ENCODE data around the gene APOBEC4.
A peak's percentile ranks its signal among the peaks of the same experiment; 100 is the strongest.

APOBEC4 gene

GRCh38 chr1:183638649-183639387, 14.3 kb downstream of the APOBEC4 start:
- TF ChIP-seq FOXP2 (optimal IDR thresholded peaks at IDR 0.05; ENCODE audit: borderline replicate concordance, extremely low read depth, extremely low read length, insufficient read depth) = no peak

GRCh38 chr1:183636783-183637182, 16.3 kb downstream of the APOBEC4 start:
- TF ChIP-seq SIN3A (IDR thresholded peaks at IDR 0.05; ENCODE audit: borderline replicate concordance, insufficient read depth, low read length) = no peak
- TF ChIP-seq POLR2AphosphoS5 (IDR thresholded peaks at IDR 0.05; ENCODE audit: low read depth, low read length) = no peak
- no peak for TF ChIP-seq FOXP2 (optimal IDR thresholded peaks at IDR 0.05; ENCODE audit: borderline replicate concordance, extremely low read depth, extremely low read length, insufficient read depth)
- TF ChIP-seq TAF1 (IDR thresholded peaks at IDR 0.05; ENCODE audit: borderline replicate concordance, insufficient read depth, low read length) = no peak
- no peak for TF ChIP-seq REST (IDR thresholded peaks at IDR 0.05; ENCODE audit: insufficient read depth in 1 of 2, low read depth in 2 of 2, low read length in 2 of 2)

DNA sequence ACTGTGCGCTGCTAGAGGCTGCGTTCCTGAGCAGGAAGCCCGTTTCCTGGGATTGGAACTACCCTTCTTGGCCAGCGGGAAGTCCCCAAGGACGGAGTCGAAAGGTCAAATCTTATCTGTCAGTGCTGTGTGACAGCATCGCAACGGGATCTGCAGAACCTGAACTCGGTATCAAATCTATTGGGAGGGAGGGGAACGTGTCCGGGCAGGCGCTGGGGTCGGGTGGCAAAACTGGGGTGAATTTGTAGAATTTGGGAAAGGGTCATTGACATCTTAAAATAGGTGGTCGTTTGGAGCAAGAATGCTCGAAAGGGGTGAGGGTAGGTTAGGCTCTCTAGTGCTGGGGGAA, 16.8 kb downstream of the APOBEC4 start:
- TF ChIP-seq FOXP2 (optimal IDR thresholded peaks at IDR 0.05; ENCODE audit: borderline replicate concordance, extremely low read depth, extremely low read length, insufficient read depth) (no peak), TAF1 (IDR thresholded peaks at IDR 0.05; ENCODE audit: borderline replicate concordance, insufficient read depth, low read length) (no peak), REST (IDR thresholded peaks at IDR 0.05; ENCODE audit: insufficient read depth in 1 of 2, low read depth in 2 of 2, low read length in 2 of 2) (no peak), POLR2AphosphoS5 (IDR thresholded peaks at IDR 0.05; ENCODE audit: low read depth, low read length) (no peak), SIN3A (IDR thresholded peaks at IDR 0.05; ENCODE audit: borderline replicate concordance, insufficient read depth, low read length) (no peak)

GRCh38 chr1:183635606-183636333, 17.3 kb downstream of the APOBEC4 start, which contains the start of gene ARPC5:
ARPC5 (minus strand) TSS chr1:183635783; CDS start chr1:183635659, 124 bp downstream.
- peak; percentile 85 for TF ChIP-seq POLR2AphosphoS5 (IDR thresholded peaks at IDR 0.05; ENCODE audit: low read depth, low read length)
- peak; percentile 67; the same call in 1 of the 2 replicates for TF ChIP-seq TAF1 (IDR thresholded peaks at IDR 0.05; ENCODE audit: borderline replicate concordance, insufficient read depth, low read length)
- peak; percentile 76 for TF ChIP-seq FOXP2 (optimal IDR thresholded peaks at IDR 0.05; ENCODE audit: borderline replicate concordance, extremely low read depth, extremely low read length, insufficient read depth)
- TF ChIP-seq REST (IDR thresholded peaks at IDR 0.05; ENCODE audit: insufficient read depth in 1 of 2, low read depth in 2 of 2, low read length in 2 of 2) = no peak
- TF ChIP-seq SIN3A (IDR thresholded peaks at IDR 0.05; ENCODE audit: borderline replicate concordance, insufficient read depth, low read length) = peak; percentile 65; the same call in 1 of the 2 replicates

DNA sequence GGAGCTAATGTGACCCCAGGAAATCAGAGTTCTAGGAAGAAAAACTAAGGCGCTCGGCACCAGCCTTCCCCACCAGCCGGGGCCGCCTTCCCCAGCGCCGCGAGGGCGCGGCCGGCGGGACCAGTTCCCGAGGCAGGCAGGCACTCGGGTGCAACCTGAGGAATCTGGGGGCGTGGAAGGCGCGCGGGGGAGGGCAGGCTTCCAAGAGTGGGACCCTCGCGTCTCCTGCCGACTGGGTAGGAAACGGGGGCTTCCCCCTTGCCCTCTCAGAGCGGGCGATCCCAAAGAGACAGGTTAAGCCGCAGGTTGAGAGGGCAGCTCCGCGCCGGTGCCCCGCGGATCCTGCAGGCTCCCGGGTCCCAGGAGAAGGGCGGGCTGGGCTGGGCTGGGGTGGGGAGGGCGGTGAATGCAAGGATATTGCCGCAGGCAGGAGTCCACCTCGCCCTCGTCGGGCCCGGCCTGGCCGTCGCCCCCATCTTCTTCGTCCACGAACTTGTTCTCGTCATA, 18.0 kb downstream of the APOBEC4 start:
- TF ChIP-seq REST (IDR thresholded peaks at IDR 0.05; ENCODE audit: insufficient read depth in 1 of 2, low read depth in 2 of 2, low read length in 2 of 2) (no peak), FOXP2 (optimal IDR thresholded peaks at IDR 0.05; ENCODE audit: borderline replicate concordance, extremely low read depth, extremely low read length, insufficient read depth) (no peak), POLR2AphosphoS5 (IDR thresholded peaks at IDR 0.05; ENCODE audit: low read depth, low read length) (no peak), TAF1 (IDR thresholded peaks at IDR 0.05; ENCODE audit: borderline replicate concordance, insufficient read depth, low read length) (no peak), SIN3A (IDR thresholded peaks at IDR 0.05; ENCODE audit: borderline replicate concordance, insufficient read depth, low read length) (no peak)

Measured in PFSK-1 (cell line).